Keratinocyte (primary cell): Measurements from ENCODE around the gene SUN3.

Experiments
- EZH2 ChIP-seq: IDR thresholded peaks from one replicate; pipeline ENCODE4 v1.6.1; 2012; ENCODE audit warnings: inconsistent platforms, mild to moderate bottlenecking, low read length, moderate library complexity
- TF ChIP-seq, protein P1 (sequence below), 3 experiments: IDR thresholded peaks in 1 of 3; conservative IDR thresholded peaks in 1 of 3; optimal IDR thresholded peaks in 1 of 3; 2 replicates in 2 of 3; 3 replicates in 1 of 3; pipeline versions ENCODE3 to v1.5.1; 2011; ENCODE audit warnings: low read length in 3 of 3, mild to moderate bottlenecking in 3 of 3, moderate library complexity in 2 of 3, control low read depth in 1 of 3, inconsistent platforms in 1 of 3; ENCODE audit not compliant: insufficient read depth in 2 of 3; ENCODE audit errors: extremely low read depth in 1 of 3

DNA sequence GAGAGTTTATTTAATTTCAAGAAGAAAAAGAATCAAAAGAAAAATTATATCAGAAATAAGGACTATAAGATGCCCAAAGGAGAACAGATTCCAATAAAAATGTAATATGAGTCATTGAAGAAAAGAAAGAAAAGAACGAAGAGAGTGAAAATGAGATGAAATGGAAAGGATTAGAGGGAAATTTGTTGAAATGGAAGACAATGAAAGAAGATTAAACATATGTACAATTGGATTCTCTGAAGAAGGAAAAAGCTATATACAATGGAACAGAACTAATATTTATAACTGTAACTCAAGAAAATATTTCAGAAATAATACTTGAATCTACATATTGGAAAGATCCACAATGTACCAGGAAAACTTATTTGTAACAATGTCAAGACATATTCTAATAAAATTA lies 35.1 kb upstream of the SUN3 start:
- TF ChIP-seq, protein P1, sequence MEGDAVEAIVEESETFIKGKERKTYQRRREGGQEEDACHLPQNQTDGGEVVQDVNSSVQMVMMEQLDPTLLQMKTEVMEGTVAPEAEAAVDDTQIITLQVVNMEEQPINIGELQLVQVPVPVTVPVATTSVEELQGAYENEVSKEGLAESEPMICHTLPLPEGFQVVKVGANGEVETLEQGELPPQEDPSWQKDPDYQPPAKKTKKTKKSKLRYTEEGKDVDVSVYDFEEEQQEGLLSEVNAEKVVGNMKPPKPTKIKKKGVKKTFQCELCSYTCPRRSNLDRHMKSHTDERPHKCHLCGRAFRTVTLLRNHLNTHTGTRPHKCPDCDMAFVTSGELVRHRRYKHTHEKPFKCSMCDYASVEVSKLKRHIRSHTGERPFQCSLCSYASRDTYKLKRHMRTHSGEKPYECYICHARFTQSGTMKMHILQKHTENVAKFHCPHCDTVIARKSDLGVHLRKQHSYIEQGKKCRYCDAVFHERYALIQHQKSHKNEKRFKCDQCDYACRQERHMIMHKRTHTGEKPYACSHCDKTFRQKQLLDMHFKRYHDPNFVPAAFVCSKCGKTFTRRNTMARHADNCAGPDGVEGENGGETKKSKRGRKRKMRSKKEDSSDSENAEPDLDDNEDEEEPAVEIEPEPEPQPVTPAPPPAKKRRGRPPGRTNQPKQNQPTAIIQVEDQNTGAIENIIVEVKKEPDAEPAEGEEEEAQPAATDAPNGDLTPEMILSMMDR (optimal IDR thresholded peaks at IDR 0.05 in 1 of 3, IDR thresholded peaks at IDR 0.05 in 1 of 3, conservative IDR thresholded peaks at IDR 0.05 in 1 of 3; ENCODE audit: extremely low read depth in 1 of 3, insufficient read depth in 2 of 3, low read length in 3 of 3), result no peak
- TF ChIP-seq EZH2, result no peak
